GM19240 (cell line): ENCODE data around the gene HOMER3.
"Not testable (repeated sequence)": the region's sequence is repeated elsewhere in the genome, so short reads cannot be mapped to it uniquely, and the experiment has no call there.

Experiments used
- DNase-seq: peaks from one replicate; pipeline ENCODE4 v3.0.0; 2011; ENCODE audit warnings: low spot score; ENCODE audit not compliant: insufficient read length

The HOMER3 gene

DNA sequence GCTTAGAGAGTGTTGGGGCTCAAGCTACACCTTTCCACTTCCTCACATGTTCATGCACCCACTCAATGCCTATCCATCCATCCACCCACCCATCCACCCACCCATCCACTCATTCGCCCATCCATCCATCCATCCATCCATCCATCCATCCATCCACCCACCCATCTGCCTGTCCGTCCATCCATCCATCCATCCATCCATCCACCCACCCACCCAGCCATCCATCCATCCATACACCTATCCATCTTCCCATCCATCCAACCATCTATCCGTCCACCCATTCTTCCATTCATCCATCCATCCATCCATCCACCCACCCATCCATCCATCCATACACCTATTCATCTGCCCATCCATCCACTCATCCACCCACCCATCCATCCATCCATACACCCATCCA is 13.1 kb upstream of the HOMER3 start:
- DNase-seq = no peak

DNA sequence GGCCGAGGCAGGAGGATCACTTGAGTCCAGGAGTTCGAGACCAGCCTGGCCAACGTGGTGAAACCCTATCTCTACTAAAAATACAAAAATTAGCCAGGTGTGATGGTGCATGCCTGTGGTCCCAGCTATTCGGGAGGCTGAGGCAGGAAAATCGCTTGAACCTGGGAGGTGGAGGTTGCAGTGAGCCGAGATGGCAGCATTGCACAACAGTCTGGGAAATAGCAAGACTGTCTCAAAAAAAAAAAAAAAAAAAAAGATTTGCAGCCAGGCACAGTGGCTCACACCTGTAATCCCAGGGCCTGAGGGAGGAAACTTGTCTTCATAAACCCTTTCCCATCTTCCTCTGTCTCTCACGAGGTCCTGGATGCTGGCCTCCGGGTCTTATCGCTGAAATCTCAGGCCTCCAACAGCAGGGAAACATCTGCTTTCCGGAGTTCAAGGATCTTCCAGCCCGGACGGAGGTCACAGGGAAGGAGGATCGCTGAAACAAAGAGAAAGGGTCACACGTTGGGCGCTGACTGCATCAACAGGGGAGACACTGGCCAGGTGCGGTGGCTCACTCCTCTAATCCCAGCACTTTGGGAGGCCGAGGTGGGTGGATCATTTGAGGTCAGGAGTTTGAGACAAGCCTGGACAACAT is 11.5 kb upstream of the HOMER3 start:
- not testable (repeated sequence) for DNase-seq

GRCh38 chr19:18951721-18952281 is 10.8 kb upstream of the HOMER3 start:
- no peak for DNase-seq

- no peak for DNase-seq
These were observed 8.8 kb upstream of the HOMER3 start for GRCh38 chr19:18949858-18950257.

DNA sequence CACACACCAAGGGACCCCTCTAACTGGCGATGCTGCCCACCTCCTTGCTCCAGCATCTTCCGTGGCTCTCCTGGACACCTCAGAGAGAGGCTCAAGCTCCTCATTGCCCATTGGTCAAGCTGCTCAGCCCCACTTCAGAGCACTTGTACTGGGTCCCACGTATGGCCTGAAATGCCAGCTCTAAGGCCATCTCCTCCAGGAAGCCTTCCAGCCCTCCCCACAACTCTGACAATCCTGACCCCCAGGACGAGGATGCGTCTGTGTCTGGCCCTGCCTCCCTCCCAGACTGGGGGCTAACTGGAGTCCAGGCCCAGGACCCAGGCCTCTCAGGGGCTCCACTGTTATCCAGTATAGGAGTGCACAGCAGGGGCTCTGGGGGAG is 7.9 kb upstream of the HOMER3 start:
- no peak for DNase-seq

DNA sequence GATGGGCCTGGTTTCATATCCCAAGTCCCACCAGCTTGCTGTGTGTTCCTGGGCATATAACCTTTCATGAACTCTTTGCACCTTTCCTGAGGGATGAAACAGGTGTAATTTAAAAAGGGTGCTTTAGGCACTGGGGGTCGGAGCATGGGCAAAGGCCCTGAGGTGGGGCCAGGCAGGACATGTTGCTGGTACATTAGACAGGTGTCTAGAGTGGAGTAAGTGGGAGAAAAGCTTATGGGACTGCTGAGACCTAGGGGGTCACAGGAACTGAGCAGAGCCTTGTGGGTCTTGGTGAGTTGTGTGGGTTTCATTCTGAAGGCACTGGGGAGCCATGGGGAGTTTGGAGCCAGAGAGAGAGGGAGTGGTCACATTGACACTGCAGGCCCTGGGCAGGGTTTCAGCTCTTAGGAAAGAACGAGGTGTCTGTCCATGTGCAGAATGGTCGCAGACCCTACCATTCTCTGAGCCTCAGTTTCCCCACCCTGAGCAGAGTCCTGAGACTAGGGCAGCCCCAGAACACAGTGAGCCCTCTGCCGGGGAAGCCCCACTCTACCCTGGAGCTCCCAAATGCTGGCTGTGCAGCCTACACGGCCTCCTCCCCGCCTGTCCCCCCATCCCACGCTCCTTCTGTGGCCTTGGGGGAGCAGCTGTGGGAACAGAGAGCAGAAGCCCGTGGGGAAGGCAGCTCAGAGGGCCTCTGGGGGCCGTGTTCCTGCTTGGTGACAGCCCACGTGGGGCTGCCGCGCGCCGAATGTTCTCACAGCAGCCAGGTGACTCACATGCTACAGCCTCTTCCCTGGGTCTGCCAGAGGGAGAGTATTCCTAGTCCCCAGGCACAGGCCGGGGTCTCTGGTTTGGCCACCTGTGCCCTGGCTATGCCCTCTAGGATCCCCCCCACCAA is 7.3 kb upstream of the HOMER3 start:
- DNase-seq = no peak

- no peak for DNase-seq
These were observed 5.9 kb upstream of the HOMER3 start for GRCh38 chr19:18946918-18947317.

- DNase-seq = no peak
These were observed 5.3 kb upstream of the HOMER3 start for GRCh38 chr19:18946335-18946734.

DNA sequence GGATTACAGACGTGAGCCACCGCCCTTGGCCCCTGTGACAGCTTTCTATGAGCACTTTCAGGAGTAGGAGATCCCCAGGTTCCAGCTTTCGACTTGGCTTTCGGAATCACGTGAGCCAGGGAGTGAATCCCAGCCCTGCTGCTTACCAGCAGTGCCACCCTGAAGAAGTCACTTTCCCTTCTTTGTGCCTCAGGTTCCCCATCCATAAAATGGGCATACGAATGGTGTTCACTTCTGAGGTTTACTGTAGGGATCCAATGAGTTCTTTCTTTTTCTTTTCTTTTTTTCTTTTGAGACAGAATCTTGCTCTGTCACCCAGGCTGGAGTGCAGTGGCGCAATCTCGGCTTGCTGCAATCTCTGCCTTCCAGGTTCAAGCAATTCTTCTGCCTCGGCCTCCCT is 4.3 kb upstream of the HOMER3 start:
- DNase-seq = no peak

GRCh38 chr19:18943465-18943864 is 2.4 kb upstream of the HOMER3 start:
- DNase-seq = no peak

DNA sequence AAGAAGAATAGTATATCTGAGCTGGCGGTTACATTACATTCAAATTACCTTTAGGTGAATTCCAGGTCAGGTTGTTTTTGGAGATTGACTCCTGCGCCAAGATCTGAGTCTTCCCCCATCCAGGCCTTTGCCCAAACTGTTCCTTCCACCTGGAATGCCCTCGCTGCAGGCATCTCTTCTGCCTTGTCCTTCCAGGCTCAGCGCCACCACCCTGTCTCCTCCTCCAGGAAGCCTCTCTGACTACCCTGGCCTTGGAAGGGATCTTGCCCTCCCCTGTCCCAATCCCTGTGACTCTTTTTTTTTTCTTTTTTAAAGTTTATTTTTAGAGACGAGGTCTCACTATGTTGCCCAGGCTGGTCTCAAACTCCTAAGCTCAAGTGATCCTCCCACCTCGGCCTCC is 1.7 kb upstream of the HOMER3 start:
- no peak for DNase-seq

DNA sequence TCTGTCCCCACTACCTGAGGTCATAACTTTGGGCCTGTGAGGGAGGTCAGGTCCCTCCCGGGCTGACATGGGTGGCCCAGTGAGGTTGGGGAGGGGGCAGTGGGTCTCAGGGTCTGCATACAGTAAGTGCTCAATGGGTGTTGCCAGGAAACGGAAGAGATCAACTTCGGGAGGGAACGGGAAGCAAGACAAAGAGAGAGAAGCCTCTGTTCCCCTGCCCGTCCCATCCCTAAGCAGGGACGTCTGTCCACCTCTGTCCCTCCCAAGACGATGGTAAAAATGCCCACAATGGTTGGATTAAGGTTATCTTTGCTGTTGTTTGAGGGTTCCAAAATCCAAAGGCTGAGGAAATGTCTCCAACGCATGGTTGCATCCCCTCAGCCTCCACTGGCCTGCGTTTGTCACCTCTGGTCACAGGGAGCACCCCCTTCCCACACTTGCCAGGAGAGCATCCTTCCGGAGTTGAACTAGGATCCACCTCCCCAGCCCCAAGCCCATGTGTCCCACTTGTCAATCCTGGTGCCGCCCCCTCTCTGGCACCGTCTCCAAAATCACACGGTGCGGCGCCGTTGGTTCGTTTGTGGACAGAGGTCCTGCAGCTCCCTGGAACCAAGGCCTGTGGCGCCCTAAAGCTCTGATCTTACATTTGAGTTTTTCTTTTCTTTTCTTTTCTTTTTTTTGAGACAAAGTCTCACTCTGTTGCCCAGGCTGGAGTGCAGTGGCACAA is 774 bp upstream of the HOMER3 start:
- DNase-seq = no peak

DNA sequence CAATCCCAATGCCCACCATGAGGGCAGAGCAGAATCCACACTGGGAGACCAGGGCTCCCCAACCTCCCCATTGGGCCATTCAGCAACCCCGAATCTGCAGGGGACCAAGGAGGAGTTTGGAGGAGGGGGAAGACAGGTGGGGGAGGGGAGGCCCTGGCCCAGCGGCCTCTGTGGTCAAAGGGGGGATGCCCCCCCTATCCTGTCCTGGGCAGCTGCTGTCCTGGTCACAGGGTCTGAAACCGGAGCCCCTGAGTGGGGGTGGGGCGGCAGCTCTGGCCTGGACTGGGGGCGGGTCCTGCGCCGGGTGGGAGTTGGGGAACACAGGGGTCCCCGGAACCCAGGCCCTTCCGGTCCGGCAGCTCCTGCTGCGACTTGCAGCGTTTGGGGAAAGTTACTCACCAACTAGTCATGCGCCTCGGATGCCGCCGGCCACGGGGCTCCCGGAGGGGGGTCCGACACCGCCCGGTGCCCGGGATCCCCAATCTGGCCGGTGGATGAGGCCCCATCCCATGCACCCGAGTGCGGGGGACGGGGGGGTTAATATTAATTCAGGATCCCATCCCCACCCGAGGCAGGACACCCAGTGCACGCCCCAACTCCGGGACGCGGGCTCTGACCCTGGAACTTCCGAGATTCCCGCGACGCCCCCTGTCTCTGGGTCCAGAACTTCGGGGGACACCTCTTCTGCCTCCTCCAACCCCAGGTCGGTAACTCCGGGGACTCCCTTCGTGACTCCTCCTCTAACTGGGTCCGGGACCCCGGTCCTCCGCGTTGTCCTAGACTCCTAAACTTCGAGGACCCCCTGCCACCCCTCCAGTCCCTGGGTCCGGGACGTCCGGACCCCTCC is 872 bp downstream of the HOMER3 start:
- DNase-seq = no peak

DNA sequence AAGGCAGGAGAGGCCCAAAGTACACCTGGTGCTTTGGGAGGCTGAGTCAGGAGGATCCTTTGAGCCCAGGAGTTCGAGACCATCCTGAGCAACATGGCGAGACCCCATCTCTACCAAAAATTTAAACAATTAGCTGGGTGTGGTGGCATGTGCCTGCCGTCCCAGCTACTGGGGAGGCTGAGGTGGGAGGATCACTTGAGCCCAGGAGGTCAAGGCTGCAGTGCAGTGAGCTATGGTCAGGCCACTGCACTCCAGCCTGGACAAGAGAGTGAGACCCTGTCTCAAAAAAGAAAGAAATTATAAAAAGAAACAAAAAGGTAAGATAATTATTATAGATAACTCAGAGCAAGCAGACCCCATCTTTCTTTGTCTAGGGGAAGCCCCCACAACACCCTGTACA is 1.9 kb downstream of the HOMER3 start:
- DNase-seq = no peak

- DNase-seq = no peak
These were observed 7.7 kb downstream of the HOMER3 start for GRCh38 chr19:18933297-18933696.

- DNase-seq = peak; percentile 58
These were observed 8.7 kb downstream of the HOMER3 start for GRCh38 chr19:18932216-18932841.

- DNase-seq = no peak
These were observed 9.5 kb downstream of the HOMER3 start for GRCh38 chr19:18931316-18932162.

DNA sequence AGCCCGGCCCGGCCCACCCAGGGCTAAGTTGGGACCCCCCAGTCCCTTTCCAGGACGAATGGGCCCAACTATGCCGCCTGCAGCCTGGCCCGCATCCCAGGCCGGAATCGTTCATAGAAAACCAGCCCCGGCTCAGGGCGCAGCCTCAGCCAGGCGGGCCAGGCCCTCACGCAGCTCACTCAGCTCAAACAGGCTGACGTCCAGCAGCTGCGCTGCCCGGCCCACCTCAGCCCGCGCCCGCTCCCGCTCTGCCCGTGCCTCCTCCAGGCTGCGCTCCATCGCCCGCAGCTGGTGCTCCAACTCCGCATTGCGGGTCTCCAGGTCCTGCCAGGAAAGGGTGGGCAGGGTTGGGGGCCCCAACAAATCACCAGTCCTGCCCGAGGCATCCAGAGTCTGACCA is 11.7 kb downstream of the HOMER3 start:
- DNase-seq = no peak

- no peak for DNase-seq
These were observed 12.8 kb downstream of the HOMER3 start for GRCh38 chr19:18928018-18928805.
